RPMI8226 (cell line): ENCODE measurements around the gene SERP1.
"Not testable (repeated sequence)": the region's sequence is repeated elsewhere in the genome, so short reads cannot be mapped to it uniquely, and the experiment has no call there.

Source experiments
- DNase-seq: peaks from one replicate; pipeline ENCODE4 v3.0.0-alpha.2; 2015

Gene SERP1

GRCh38 chr3:150538324-150539208 is 7.7 kb downstream of the SERP1 start:
- DNase-seq, result no peak

GRCh38 chr3:150535204-150535603 is 11.1 kb downstream of the SERP1 start:
- DNase-seq, result no peak

GRCh38 chr3:150531775-150532174 is 14.5 kb downstream of the SERP1 start:
- DNase-seq, result no peak

- DNase-seq, result peak; percentile 33
Observed at GRCh38 chr3:150528354-150528797, 17.9 kb downstream of the SERP1 start.

GRCh38 chr3:150527464-150528255 is 18.6 kb downstream of the SERP1 start:
- no peak for DNase-seq

- DNase-seq, result no peak
Observed at GRCh38 chr3:150523538-150523937, 22.8 kb downstream of the SERP1 start.

GRCh38 chr3:150521463-150521862 is 24.8 kb downstream of the SERP1 start:
- DNase-seq, result no peak

GRCh38 chr3:150520408-150520807 is 25.9 kb downstream of the SERP1 start:
- no peak for DNase-seq

- no peak for DNase-seq
Observed at GRCh38 chr3:150519026-150519425, 27.3 kb downstream of the SERP1 start.

- no peak for DNase-seq
Observed at GRCh38 chr3:150515210-150515609, 31.1 kb downstream of the SERP1 start.

GRCh38 chr3:150511122-150511821 is 35.0 kb downstream of the SERP1 start:
- no peak for DNase-seq

- no peak for DNase-seq
Observed at GRCh38 chr3:150509780-150510179, 36.5 kb downstream of the SERP1 start.

GRCh38 chr3:150508401-150508800 is 37.9 kb downstream of the SERP1 start:
- no peak for DNase-seq

GRCh38 chr3:150504483-150504882 is 41.8 kb downstream of the SERP1 start:
- DNase-seq, result no peak

GRCh38 chr3:150503402-150504099 is 42.7 kb downstream of the SERP1 start:
- DNase-seq, result no peak

- not testable (repeated sequence) for DNase-seq
Observed at GRCh38 chr3:150500960-150501359, 45.3 kb downstream of the SERP1 start.

- DNase-seq, result no peak
Observed at GRCh38 chr3:150497956-150498355, 48.3 kb downstream of the SERP1 start.

GRCh38 chr3:150495563-150496168 is 50.6 kb downstream of the SERP1 start:
- peak; percentile 67 for DNase-seq

GRCh38 chr3:150495149-150495548 is 51.1 kb downstream of the SERP1 start:
- DNase-seq, result no peak

- DNase-seq, result no peak
Observed at GRCh38 chr3:150494411-150494977, 51.8 kb downstream of the SERP1 start.
